Dedifferentiated amniotic fluid mesenchymal stem cell (primary cell): ENCODE measurements around the gene DOCK3.
A peak's percentile ranks its signal among the peaks of the same experiment; 100 is the strongest.
"Not testable (repeated sequence)": the region's sequence is repeated elsewhere in the genome, so short reads cannot be mapped to it uniquely, and the experiment has no call there.

ENCODE experiments used
- DNase-seq: peaks from one replicate; pipeline ENCODE4 v3.0.0-alpha.2; 2016; ENCODE audit errors: extremely low spot score

The DOCK3 gene

DNA sequence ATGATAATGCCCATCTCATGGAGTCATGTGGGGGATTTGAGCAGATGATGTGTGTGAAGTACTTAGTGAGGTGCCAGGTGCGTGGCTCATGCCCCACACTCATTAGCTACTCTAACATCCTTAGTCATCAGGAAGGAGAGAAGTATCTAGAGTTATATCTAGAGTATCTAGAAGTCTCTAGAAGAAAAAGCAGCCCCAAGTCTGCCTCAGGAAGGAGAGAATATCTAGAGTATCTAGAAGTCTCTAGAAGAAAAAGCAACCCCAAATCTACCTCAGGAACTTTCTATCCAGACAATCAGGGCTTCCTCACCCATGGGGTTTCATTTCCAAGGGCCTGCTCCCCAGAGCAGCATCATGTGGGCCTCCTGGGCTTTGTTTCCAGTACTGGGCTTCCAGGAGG is 24.7 kb upstream of the DOCK3 start:
- no peak for DNase-seq

DNA sequence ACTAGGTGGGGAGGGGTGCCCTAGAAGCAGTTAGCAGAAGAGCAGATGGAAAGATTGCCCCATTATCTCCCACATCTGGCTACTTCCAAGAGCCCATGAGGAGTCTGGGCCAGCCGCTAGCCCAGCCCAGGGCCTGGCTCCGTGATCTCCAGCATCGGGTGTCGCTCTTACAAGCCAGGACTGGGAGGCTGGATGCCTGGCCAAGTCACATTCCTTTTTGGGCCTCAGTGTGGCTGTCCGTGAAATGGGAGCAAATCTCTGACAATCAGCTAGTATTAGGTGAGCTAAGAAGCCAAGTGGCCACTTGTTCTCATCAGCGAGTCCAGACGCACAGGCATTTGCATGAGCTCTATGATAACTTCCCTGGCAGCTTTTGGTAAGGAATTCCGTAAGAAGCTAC is 23.3 kb upstream of the DOCK3 start:
- no peak for DNase-seq

DNA sequence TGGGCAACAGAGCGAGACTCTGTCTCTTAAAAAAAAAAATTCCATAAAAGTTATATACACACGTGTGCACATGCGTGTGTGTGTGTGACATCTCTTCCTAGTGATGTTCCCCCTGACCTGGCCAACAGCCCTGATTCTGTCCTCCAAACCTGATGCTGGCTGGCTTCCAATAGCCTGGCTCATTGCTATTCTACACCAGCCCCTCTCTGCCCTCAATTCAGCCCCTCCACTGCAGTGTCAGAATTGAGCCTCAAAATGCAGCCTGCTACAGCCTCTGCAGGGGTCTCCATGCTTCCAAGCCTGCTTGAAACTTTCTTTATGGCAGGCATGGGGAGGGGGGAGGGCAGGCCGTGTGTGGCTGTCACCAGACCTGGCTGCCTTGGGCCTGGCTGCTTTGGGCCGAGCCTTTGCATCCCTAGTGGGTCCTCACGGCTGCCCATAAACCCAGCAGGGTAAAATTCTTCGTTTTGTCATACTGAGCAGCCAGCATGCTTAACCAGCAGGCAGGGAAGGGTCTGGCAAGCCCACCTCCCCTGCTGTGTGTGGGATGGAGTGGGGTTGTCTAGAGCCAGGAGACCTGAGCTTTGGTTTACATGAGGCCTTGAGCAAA is 22.7 kb upstream of the DOCK3 start:
- no peak for DNase-seq

DNA sequence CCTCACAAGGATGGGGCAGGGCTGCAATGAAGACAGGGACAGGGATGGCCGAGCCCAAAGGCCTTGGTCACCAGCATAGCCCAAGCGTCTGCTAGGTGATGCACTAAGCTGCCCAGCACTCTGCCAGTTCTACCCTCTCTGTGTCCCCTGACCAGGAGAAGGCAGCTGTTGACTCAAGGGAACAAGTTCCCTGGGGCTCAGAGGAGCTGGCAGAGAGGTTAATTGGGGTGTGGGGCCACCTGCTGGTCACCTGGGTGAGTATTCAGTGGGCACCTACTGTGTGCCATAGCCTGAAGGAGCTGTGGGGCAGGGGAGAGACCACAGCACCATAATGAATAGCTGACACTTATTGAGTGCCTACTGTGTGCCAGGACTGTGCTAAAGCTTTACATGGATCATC is 22.0 kb upstream of the DOCK3 start:
- no peak for DNase-seq

DNA sequence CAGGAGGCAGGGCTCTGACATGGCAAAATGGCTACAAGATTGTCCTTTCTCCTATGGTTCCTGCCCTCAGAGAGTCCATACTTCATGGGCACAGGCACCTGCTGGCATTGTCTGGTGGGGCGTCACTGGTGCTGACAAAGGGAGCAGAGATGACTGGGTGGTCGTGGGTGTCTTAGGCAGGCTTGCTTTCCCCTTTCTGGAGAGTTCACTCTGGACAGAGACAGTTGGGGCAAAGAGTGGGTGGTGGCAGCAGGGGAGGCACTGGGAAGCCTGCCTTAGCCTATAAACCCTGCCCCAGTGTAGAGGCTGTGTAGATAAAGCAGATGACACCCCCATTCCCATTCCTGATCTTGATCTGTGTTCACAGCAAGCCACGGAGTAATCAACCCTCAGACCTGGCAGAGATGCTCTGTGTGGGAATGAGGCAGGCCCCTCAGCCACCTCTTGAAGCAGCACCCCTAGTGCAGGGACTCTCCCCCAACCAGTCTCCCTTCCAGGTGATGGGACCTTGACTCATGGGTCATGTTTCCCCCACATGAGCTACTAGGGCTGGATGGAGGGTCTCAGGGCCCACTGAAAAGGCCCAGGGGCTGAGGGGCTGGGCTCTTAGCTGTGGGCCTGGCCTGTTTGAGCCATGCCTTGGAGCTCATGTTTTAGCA is 20.7 kb upstream of the DOCK3 start:
- no peak for DNase-seq

DNA sequence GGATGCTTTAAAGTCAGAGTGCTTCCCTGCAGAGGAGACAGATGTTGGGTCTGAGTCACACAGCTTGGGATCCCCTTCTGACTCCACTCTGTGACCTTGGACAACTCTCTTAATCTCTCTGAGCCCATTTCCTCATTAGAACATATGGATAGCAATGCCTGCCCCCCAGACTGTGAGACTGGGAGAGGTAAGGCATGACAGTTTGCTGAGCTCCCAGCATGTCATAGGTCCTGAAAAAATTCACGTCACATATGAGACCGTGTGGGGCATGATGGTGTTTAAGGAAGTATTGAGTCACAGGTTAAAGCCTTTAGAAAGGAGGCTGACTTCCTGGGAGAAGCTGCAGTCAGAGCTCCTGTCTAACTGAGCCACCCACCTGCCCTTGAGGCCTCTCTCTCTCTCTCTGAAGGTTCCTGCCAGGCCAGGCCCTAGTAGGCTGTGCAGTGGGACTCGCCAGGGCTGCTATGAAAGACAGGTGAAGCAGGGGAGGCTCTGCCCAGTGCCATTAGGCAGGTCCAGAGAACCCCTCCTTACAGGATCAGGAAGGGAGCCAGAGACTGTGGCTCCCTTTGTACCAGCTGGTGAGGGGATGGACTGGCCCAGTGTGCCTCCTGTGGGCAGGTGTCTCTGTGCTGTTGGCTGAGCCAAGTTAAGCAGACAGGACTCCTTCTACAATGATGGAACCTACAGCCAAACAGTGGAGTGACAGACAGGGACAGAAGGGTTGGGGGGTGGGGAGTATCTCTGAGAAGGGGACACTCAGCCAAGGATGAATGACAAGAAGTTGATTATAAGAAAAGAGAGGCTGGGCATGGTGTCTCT is 19.5 kb upstream of the DOCK3 start:
- DNase-seq: no peak

DNA sequence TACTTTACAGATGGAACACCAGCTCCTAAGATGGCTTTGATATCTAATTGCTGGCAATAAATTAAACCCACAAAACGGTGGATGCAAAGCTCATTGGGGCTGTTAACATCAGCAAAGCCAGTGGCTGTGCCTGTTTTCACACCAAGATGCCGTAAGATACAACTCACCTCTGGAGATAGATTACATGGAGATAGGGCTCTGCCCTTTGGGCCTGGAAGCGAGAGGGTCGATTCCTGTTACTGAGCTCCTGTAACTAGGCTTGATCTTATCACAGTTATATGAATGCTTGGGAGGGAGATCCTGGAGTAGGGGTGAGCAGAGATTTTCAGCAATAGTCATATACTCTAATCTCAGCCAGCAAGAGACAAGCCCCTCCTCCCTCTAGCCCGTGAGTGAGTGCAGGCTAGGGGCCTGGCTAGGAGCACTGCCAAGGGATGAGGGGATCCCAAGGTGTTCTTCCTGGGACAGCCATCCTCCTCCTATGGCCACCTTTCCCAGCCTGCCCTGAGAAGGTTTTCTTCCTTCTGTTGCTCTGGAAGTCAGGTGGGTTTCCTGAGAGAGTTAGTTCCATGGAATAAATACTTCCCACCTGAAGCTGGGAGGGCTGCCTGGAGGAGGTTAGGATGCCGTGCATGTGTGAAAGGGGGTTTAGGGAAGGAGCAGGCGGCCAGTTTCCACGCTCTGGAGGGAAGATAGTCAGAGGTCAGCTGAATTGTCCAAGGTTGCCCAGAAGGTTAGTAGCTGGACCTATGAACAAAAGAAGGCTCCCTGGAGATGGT is 18.1 kb upstream of the DOCK3 start:
- DNase-seq: no peak

DNA sequence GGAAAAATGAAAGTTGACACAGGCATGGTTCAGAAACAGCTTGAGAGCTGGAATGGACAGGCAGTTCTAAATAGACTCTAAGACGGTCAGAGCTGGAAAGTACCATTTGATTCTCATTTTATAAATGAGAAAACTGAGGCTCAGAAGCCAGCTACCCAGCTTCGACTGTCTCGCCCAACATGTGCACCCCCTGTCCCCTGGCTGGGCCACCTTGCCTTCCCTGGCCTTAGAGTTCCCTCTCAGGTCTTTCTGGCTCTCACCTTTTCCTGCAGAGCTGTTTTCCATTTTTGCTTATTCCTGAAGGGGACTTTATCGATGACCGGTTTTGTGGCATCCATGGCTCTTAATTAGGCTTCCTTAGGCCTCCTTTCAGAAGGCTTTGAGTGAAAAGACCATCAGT is 17.3 kb upstream of the DOCK3 start:
- no peak for DNase-seq

DNA sequence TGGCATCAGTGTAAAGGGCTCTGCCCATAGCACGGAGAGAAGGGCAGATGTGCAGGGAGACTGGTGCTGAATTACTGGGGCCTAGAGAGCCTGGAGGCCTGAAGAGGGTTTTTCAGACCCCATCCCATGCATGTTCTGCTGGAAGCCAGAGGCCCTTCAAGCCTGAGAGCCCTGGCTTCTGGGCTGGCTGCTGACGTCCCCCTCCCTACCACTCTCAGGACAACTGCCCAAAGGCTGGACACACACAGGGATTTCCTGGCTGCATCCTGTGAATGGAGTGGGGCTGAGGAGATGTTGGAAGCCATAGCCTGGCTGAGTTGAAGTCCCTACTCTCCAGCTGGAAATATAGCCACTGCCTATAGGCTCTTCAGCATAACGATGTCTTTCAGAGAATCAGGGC is 16.9 kb upstream of the DOCK3 start:
- no peak for DNase-seq

DNA sequence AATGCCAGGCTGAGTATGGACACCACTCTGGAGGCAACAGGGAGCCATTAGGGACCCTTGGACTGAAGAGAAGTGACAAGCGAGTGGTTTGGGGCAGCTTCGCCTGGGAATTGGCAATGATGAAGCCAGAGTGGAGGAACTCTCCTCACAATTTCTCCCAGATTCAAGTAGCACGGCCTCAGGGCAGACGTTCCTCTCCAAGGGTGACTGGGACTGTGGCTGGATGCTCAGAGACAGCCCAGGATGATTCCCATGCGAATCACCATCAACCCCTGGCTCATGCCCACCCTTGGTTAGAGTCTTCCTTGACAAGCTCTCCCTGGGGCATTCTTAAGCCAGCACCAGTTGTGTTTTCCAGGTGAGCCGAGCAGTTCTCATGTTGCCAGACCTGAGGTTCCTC is 16.3 kb upstream of the DOCK3 start:
- no peak for DNase-seq

DNA sequence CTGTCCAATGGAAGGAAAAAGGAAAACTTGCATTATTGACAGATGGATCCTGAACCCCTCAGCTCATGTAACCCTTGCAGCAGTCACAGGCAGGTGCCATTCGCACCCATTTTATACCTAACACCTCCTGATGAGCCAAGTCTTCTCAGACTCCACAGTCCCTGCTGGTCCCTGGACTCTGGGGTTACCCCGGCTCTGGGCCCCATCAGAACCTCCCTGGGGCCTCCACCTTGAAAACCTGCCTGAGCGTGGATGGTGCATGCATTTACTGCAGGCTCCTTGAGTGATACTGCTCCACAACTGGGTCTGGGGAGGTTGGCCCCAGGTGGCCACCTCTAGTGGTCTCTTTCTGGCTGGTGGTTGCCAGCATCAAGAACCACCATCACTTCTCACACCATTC is 15.9 kb upstream of the DOCK3 start:
- DNase-seq: no peak

DNA sequence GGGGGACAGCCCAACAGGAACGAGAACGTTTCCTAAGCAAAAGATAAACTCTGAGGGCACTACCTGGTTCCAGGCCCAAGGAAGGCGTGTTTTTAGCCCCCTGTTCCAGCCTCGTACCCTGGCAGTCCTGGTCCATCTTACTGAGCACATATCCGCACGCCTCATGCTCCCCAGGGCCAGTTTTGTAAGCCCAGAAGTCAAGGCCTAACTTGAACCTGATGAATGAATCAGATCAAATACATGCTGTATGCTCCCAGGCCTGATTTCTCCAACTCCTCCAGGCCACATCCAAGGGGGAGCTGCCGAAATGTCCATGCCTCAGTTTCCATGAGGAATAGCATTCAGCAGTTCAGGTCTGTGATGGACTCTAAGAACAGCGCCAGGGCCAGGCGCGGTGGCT is 14.3 kb upstream of the DOCK3 start:
- no peak for DNase-seq

DNA sequence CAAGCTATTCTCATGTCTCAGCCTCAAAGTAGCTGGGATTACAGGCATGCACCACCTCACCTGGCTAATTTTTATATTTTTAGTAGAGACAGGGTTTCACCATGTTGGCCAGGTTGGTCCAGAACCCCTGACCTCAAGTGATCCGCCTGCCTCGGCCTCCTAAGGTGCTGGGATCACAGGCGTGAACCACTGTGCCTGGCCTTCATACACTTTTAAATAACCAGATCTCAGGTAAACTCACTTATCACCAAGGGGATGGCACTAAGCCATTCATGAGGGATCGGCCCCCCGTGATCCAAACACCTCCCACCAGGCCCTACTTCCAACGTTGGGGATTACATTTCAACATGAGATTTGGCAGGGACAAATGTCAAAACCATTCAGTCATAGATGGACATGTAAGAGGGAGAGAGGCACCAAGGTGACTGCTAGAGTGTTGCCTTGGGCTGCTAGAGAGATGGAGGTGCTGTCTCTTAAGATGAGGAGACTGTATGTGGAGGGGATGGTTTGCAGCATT is 13.3 kb upstream of the DOCK3 start:
- DNase-seq: no peak

DNA sequence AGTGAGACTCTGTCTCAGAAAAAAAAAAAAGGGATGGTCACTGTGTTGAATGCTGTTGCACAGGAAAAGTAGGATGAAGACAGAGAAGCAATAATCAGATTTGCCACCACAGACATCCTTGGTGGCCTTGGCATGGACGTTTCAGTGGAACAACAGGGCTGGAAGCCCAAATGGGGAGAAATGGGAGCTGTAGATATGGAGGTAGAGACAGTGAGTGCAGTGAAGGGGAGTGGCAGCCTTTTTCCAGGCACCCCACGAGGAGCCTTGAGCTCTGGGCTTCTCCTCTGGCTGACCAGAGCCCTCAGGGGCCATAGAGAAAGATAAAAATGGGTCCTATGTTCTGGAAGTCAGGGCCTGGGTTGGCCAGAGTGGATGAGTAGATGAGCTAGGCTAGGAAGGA is 12.3 kb upstream of the DOCK3 start:
- no peak for DNase-seq

DNA sequence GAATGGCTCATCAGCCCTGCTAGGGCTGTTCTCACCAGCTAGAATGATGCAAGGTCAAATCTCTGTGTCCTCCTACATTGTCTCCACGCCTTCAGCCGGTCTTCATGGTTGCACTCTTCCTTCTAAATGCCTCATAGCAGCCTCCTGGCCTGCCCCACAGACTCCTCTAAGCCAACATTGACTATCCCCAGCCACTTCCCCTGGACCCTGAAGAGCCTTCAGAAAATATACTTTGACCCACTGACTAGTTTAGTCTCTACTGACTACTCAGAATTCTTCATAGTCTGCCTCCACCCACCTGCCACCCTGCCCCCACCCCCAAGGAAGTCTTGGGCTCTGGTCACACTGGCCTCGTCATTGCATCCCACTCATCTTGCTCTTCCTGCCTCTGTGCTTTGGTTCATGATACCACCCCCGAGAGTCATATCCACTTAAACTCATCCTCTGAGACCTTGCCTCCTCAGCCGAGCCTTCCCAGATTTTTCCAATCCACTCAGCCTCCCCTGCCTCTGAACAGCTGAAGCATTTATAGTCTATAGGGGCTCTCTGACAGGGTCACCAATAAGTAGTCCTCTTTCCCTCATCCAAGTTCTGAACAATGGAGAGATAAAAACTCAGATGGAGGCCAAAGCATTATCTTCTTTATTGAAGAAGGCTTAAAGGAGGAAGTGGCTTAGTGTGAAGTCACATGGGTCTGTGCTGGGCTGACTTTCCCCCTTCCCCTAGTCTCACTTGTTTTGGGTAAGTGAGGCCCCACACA is 9.5 kb upstream of the DOCK3 start:
- no peak for DNase-seq

DNA sequence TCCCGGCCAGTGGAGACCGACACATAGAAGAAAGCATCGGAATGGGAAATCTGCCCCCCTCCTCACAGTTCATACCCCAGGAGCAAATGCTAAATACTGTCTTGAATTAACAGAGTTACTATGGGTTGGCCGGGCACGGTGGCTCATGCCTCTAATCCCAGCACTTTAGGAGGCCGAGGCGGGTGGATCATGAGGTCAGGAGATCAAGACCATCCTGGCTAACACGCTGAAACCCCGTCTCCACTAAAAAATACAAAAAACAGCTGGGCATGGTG is 8.9 kb upstream of the DOCK3 start:
- not testable (repeated sequence) for DNase-seq

DNA sequence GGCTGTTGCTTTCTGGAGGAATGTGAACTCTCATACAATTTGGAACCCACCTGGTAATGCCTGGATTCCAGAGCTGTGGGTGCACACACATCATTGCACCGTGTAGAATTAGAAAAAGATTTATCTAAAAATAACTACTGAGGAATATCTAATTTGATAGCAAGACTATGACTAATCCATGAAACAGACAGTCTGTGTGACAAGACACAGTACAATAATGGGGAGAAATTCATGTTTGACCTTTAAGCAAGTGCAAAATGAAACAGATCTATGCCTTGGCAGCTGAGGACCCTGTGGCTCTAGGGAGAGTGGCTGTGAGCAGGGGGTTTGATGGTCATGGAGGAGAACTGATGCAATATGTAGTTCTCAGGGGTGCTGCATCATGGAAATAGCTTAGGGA is 7.9 kb upstream of the DOCK3 start:
- DNase-seq: no peak

DNA sequence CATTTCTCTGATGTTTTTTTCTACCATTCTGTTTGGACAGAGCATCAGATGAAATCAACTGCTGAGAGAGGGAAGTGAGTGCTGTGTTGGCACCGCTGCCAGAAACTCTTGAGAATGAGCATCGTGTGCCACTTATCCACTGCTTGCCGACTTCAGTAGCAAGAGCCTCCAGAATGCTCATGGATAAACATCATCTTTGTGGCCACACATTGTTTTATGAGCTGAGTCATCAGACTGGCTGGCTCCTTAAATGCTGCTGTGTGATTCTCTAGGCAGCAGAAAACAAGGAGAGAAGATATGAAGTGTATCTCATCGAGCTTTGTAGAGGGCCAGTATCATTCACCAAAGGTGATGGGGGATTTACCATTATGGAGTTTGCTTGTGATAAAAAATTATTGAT is 3.4 kb upstream of the DOCK3 start:
- peak; percentile 43 for DNase-seq

DNA sequence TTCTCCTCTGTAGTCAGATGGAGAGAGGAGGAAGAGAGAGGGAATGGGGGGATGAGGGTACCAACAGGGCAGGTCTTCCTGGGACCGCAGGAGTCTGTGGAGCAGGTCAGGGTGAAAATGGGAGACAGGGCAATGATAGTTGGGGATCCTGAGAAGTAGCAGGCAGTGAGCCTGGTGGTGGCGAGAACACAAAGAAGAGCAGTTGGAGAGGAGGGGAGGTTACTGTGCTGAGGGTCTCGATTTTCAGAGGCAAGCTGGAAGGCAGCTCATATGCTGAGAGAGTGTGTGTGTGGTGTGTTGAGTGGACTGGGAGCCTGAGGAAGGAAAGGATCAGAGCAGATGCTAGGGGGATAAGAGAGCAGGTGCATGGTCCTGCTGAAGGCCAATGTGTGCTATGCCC is 2.1 kb upstream of the DOCK3 start:
- DNase-seq: no peak

DNA sequence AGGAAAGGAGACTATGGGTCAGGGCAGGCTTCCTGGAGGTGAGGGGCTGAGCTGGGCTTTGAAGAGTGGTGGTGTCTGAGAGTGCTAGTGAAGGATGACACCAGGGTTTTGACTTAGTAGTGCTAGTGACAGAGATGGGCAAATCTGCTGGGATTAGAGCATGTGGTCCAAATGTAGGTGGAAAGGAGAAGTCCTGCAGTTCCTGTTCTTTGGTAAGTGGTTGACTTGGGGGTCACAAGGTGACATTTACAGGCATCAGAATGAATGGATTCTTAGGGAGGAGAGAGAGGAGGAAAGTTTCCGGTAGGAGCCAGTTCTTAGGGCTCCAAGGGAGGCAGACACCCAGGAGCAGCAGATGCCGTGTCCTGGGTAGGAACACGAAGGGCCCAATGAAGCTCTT is 796 bp upstream of the DOCK3 start:
- no peak for DNase-seq

DNA sequence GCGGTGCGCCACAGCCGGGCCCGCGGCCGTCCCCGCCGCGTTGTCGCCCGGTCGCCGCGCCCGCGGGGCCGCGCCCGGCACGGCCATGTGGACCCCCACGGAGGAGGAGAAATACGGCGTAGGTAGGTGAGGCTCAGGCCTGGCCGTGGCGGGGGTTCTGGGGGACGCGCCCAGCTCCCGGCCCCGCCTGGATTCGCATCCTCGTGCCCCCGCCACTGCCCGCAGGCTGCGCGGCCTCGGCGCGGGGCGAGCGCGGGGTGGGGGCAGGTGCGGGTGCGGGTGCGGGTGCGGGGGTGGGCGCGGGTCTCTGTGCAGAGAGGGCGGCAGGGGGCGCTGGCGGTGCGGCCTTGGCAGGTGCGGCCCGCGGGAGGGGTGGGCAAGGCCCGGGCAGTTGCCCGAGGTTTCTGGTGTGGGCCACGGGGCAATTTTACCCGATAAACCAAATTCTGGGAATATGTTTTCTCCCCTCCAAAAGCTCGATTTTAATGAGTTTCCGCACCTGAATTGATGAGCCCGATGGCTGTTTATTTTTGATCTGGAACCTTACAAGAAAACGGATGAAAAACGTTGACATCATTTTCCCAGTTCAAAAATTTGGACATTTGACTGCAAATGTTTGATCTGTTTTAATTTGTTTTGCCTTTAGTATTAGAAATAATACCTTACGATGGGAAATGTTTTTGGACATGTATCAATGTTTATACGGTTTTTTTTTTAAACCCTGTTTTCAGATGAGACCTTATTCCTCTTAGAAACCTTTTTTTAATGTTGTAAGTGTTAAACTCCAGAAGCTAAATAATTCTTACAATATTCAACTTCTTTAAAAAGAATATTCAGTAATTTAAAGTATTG is 678 bp downstream of the DOCK3 start:
- no peak for DNase-seq
